Spinal cord (tissue), 10 donors: Measurements from ENCODE around the gene CAMKMT. TPM values are rescaled to one million over a fixed set of nuclear protein-coding genes. Genes with fewer than 3 reads are reported as not detected.
"Not testable (repeated sequence)": the region's sequence is repeated elsewhere in the genome, so short reads cannot be mapped to it uniquely, and the experiment has no call there.

ENCODE experiments used
- DNase-seq, 6 donors: peaks; one replicate each; pipeline versions ENCODE4 v3.0.0 to v3.0.0-alpha.2; 2013 to 2015; ENCODE audit warnings: low spot score in 6 of 6, low read depth in 4 of 6
- H3K27ac ChIP-seq: one replicate; pipeline ENCODE4 v1.5.1; 2013; ENCODE audit warnings: low read depth, low read length, control low read depth
- H3K27me3 ChIP-seq: one replicate; pipeline ENCODE4 v1.6.1; 2013; ENCODE audit warnings: low read length; ENCODE audit not compliant: control insufficient read depth, insufficient read depth
- H3K36me3 ChIP-seq: one replicate; pipeline ENCODE4 v1.6.1; 2013; ENCODE audit warnings: low read length; ENCODE audit not compliant: control insufficient read depth, insufficient read depth
- H3K4me1 ChIP-seq: one replicate; pipeline ENCODE4 v1.6.1; 2013; ENCODE audit warnings: low read length; ENCODE audit not compliant: control insufficient read depth, insufficient read depth
- H3K4me3 ChIP-seq: one replicate; pipeline ENCODE4 v1.5.1; 2013; ENCODE audit warnings: low read depth, low read length, control low read depth
- H3K9me3 ChIP-seq: one replicate; pipeline ENCODE4 v1.6.1; 2013; ENCODE audit warnings: low read length; ENCODE audit not compliant: control insufficient read depth, insufficient read depth
- WGBS: methylation state at CpG from one replicate; pipeline ENCODE4 v1.1.5; 2013; ENCODE audit warnings: missing lambda C conversion rate; ENCODE audit not compliant: insufficient coverage; 5-methylcytosine and 5-hydroxymethylcytosine counted together
- polyA plus RNA-seq, 2 donors: library from polyadenylated mRNA; unstranded; fragments of 120-200 nt; gene quantifications; one replicate each; pipeline ENCODE4 v1.2.1, GENCODE V29; 2013; ENCODE audit not compliant: insufficient read length in 2 of 2
- total RNA-seq, 2 donors: library from RNA; depleted of rRNA in 1 of 2; stranded (reverse); fragments of 120-200 nt in 1 of 2; fragments of >200 nt in 1 of 2; gene quantifications; one replicate each; pipeline versions ENCODE4 v1.2.3 to v1.2.4, GENCODE V29; 2013 to 2014
- donor health status: healthy.

CAMKMT gene
- total and polyA plus RNA-seq, 4 donors = 8.0 to 16.8 (median 13.9) TPM

GRCh38 chr2:44479127-44479887 lies 117.6 kb downstream of the CAMKMT start:
- H3K4me3 ChIP-seq = no peak overlapping the region

GRCh38 chr2:44480068-44480467 lies 118.3 kb downstream of the CAMKMT start:
- no peak for DNase-seq
- Histone ChIP-seq H3K9me3 (no peaks in the 10 kb centered on the region), H3K27me3 (no peaks in the 10 kb centered on the region), H3K27ac (no peak overlapping the region), H3K4me1 (no peaks in the 10 kb centered on the region), H3K36me3 (no peaks in the 10 kb centered on the region), H3K4me3 (no peak overlapping the region)
- WGBS = no CpG with 5 or more reads among the region's 2 CpGs

More at GRCh38 chr2:44479127-44479887, 117.6 kb downstream of the CAMKMT start:
- no peaks in the 10 kb centered on the region for H3K27me3 ChIP-seq
- H3K9me3 ChIP-seq = no peaks in the 10 kb centered on the region
- WGBS = 0% methylated on average over 1 of the region's 5 CpGs
- no peak overlapping the region for H3K27ac ChIP-seq
- H3K4me1 ChIP-seq = no peaks in the 10 kb centered on the region
- peak; percentile 59 to 97 (median 70) for DNase-seq
- H3K36me3 ChIP-seq = no peaks in the 10 kb centered on the region

DNA sequence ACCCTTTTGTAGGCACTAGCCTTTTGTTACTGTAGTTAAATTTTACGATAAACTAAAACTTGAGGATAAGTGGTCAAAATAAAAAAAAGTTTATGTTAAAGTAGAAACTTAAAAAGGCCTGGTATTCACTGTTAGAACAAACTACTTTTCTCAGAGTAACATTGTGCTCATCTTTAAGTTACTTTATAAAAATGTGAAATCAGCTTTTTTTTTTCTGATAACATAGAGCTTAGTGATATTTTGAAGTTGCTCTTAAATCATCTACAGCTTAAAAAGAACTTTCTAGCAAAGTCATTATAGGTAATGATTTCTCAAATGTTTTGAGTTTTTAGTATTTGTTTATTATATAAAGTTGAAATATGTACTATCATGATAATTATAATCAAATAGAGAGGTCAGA lies 125.3 kb downstream of the CAMKMT start:
- no peaks in the 10 kb centered on the region for H3K9me3 ChIP-seq
- H3K4me1 ChIP-seq = no peaks in the 10 kb centered on the region
- no peaks in the 10 kb centered on the region for H3K36me3 ChIP-seq
- WGBS = no CpG with 5 or more reads among the region's 1 CpG
- no peaks in the 10 kb centered on the region for H3K27me3 ChIP-seq
- no peak for DNase-seq
- H3K27ac ChIP-seq = no peak overlapping the region
- no peak overlapping the region for H3K4me3 ChIP-seq

GRCh38 chr2:44490726-44491125 lies 129.0 kb downstream of the CAMKMT start:
- DNase-seq = no peak
- Histone ChIP-seq H3K27me3 (no peaks in the 10 kb centered on the region), H3K4me1 (no peaks in the 10 kb centered on the region), H3K4me3 (no peak overlapping the region), H3K9me3 (no peaks in the 10 kb centered on the region), H3K36me3 (no peaks in the 10 kb centered on the region), H3K27ac (no peak overlapping the region)
- WGBS = 100% methylated on average over 2 of the region's 3 CpGs

DNA sequence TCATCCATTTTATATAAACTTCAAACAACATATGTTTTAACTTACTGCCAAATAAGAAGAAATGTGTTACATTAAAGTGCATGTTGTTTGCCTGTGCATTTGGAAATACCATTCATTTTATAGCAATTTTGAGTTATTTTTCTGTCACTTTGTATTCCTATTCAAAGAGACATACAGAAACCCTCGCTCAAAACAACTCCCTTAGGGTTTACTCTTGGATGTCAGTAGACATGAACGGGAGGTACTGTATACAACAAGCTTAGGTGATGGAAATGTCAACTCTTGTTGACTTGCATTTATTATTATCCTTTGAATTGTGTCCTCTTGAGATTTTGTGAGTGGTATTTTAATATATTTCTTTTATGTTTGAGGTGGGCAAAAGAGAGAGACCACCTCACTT lies 132.3 kb downstream of the CAMKMT start:
- H3K9me3 ChIP-seq = no peaks in the 10 kb centered on the region
- no peaks in the 10 kb centered on the region for H3K27me3 ChIP-seq
- H3K4me3 ChIP-seq = no peak overlapping the region
- WGBS = no CpG with 5 or more reads among the region's 2 CpGs
- H3K4me1 ChIP-seq = no peaks in the 10 kb centered on the region
- H3K27ac ChIP-seq = no peak overlapping the region
- DNase-seq = no peak
- no peaks in the 10 kb centered on the region for H3K36me3 ChIP-seq

GRCh38 chr2:44495035-44495434 lies 133.3 kb downstream of the CAMKMT start:
- H3K4me1 ChIP-seq = no peaks in the 10 kb centered on the region
- no peaks in the 10 kb centered on the region for H3K9me3 ChIP-seq
- no peak overlapping the region for H3K27ac ChIP-seq
- DNase-seq = no peak
- H3K27me3 ChIP-seq = no peaks in the 10 kb centered on the region
- H3K4me3 ChIP-seq = no peak overlapping the region
- 100% methylated on average over 2 of the region's 3 CpGs for WGBS
- H3K36me3 ChIP-seq = no peaks in the 10 kb centered on the region

DNA sequence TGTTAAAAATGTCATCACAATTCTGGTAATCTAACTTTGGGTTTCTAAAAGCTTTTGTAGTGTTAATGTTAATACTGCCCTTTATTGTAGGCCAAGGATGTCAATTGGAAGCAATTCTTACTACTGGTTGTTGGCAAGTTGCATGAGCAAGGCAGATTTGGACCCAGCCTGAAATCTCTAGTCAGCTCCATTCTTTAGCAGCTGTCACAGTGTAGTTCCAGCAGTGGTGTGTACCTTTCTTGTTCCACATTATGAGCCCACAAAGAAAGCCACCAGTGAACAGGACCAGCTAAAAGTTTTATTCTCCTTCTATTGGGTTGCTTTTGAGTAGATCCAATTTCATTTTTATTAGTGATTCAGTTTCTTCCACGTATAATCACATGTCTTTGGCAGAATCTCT lies 133.8 kb downstream of the CAMKMT start:
- H3K27ac ChIP-seq = no peak overlapping the region
- WGBS = no CpG with 5 or more reads among the region's 1 CpG

DNA sequence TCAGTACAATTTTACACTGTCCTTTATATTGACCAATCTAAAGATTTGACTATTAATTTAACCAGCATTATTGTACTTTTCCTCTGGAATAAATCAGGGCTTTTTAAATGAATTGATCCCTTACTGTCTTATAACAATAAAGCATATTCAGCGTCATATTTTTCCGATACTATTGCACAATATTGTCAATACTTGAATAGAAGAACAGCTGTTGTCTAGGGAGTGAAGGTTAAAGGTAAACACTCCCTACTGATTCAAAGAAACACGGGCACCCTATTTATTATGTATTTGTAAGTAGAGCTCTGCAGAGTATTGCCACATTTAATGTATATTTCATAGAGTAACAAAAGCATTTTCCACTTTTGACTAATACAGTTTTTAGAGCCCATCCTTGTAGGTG lies 134.4 kb downstream of the CAMKMT start:
- Histone ChIP-seq H3K4me1 (no peaks in the 10 kb centered on the region), H3K36me3 (no peaks in the 10 kb centered on the region), H3K27me3 (no peaks in the 10 kb centered on the region), H3K27ac (no peak overlapping the region), H3K4me3 (no peak overlapping the region), H3K9me3 (no peaks in the 10 kb centered on the region)
- WGBS = no CpG with 5 or more reads among the region's 3 CpGs
- no peak for DNase-seq

More for the DNA sequence above, 133.8 kb downstream of the CAMKMT start:
- DNase-seq = no peak
- H3K4me3 ChIP-seq = no peak overlapping the region
- H3K27me3 ChIP-seq = no peaks in the 10 kb centered on the region
- H3K9me3 ChIP-seq = no peaks in the 10 kb centered on the region
- no peaks in the 10 kb centered on the region for H3K4me1 ChIP-seq
- no peaks in the 10 kb centered on the region for H3K36me3 ChIP-seq

GRCh38 chr2:44498551-44498950 lies 136.8 kb downstream of the CAMKMT start:
- no peak overlapping the region for H3K27ac ChIP-seq
- H3K27me3 ChIP-seq = no peaks in the 10 kb centered on the region
- H3K36me3 ChIP-seq = no peaks in the 10 kb centered on the region
- no CpG with 5 or more reads among the region's 2 CpGs for WGBS
- H3K9me3 ChIP-seq = no peaks in the 10 kb centered on the region
- no peak overlapping the region for H3K4me3 ChIP-seq
- H3K4me1 ChIP-seq = no peaks in the 10 kb centered on the region
- DNase-seq = peak in 4 of 6 donors; percentile 3 to 81 (median 14)

DNA sequence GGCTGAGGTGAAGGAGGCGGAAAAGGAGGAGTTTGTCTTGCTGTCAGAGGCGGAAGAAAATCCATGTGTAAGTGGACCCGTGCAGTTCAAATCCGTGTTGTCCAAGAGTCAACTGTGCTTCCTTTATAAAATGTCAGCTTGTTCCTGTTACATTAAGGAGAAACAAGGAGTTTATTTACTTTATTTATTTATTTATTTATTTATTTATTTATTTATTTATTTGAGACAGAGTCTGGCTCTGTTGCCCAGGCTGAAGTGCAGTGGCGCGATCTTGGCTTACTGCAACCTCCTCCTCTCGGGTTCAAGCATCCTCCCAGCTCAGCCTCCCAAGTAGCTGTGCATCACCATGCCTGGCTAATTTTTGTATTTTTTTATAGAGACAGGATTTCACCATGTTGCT lies 143.9 kb downstream of the CAMKMT start:
- DNase-seq, H3K4me1 ChIP-seq, H3K36me3 ChIP-seq, H3K9me3 ChIP-seq, H3K27ac ChIP-seq, H3K4me3 ChIP-seq, H3K27me3 ChIP-seq: not testable (repeated sequence)
- whole genome bisulfite sequencing = 100% methylated on average over 1 of the region's 7 CpGs
